Measurements from ENCODE around the gene LRRC8B.
"Not testable (repeated sequence)": the region's sequence is repeated elsewhere in the genome, so short reads cannot be mapped to it uniquely, and the experiment has no call there.

LRRC8B gene

DNA sequence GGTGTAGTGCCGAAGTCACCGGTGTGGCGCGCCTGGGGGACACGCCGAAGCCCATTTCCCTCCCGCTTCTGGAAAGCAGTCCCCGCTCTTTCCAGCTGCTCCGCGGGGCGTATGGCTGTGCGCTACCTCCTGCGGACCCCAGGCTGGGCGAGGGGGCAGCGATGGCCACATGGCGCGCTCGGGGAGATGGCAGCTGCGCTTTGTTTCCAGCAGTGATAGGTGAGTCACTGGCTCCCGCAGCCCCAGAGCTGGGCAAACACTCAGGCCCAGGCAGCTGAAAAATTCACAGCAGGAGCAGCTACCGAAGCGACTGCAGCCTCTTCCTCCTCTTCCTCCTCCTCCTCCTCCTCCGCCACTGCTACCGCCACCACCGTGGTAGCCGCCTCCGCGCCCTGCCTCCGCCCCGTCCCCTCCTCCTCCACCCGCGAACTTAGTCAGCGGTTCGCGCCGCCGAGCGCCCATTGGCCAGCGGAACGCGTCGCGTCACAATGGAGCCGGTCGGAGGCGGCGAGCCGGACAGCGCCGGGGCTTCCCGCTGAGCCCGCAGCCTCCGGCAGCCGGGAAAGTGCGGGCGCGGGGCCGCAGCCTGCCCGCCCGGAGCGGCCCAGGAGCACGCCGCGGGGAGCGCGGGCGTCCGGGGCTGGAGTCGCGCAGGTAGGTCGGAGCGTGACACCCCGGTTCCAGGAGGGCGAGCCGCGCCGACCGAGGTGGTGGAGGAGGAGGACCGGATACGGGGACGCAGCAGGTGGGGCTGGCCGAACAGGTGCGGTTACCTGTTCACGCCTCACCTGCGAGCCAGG lies at the start of gene LRRC8B:
TSS of gene LRRC8B (plus strand) at position 461 of the 800 bp plus-strand sequence. CDS start 57,822 bp downstream, outside the sequence.
- DNase-seq (ENCODE audit: low read depth in 2 of 2), result peak; percentile 87 to 88

DNA sequence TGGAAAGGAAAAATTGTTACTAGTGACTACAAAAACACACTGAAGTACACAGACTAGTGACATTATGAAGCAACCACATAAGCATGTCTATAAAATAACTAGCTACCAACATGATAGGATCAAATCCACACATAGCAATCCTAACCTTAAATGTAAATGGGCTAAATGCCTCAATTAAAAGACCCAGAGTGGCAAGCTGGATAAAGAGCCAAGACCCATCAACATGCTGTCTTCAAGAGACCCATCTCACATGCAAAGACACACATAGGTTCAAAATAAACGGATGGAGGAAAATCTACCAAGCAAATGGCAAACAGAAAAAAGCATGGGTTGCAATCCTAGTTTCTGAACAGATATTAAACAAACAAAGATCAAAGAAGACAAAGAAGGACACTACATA lies 49.4 kb upstream of the LRRC8B start:
- no peak for DNase-seq (ENCODE audit: low read depth in 2 of 2)

DNA sequence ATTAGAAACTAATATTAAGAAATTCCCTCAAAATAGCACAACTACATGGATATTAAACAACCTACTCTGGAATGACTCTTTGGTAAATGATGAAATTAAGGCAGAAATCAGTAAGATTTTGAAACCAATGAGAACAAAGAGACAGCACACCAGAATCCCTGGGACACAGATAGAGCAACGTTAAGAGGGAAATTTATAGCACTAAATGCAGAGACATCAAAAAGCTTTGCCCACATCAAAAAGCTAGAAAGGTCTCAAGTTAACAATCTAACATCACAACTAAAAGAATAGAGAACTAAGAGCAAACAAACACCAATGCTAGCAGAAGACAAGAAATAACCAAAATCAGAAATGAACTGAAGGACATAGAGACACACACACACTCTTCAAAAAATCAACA lies 48.6 kb upstream of the LRRC8B start:
- no peak for DNase-seq (ENCODE audit: low read depth in 2 of 2)

DNA sequence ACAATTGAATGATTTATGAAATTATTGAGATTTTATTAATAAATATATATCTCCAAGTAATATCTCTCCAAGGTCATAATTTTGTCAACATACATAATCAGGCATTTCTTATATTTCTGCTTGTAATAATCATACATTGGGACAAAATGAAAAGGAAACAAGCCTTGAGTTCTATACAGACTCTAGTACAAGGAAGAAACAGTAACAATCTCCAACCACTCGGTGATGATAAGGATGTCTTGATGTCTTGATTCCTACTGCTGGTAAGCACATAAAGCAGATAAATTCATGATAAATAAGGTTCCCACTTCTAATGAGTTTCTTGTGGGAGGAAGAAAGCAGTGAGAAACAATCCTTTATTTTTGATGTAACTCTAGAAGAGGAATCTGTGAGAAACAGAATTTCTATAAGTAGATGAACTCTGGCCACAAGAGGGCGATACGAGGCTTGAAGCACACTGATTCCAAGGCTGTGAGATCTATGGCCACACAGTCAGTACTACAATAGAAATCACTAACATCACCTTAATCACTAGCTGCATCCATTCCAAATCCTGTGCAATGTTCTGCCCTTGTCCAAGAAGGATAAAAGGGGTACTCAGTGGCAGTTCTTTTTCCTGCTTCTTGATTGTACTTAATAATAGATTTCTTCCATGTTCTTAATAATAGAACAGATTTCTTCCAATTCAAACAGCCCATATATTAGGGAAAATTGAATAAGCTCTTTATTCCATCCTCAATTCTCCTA lies 41.4 kb upstream of the LRRC8B start:
- peak in 1 of 2 donors; percentile 55 for DNase-seq (ENCODE audit: low read depth in 2 of 2)

DNA sequence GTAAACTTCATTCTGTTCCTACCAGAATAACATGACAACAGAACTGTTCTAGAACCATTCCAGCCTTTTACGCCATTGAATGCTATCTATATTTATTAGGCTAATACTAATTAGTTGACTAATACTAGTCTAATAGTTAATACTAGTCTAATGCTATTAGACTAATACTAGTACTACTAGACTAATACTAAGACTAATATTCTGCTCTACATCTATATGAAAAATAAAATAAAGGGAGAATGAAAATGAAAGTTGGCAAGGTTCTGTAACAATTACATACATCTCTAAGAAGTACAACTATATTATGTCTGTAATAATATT lies 40.9 kb upstream of the LRRC8B start:
- DNase-seq (ENCODE audit: low read depth in 2 of 2), result no peak

DNA sequence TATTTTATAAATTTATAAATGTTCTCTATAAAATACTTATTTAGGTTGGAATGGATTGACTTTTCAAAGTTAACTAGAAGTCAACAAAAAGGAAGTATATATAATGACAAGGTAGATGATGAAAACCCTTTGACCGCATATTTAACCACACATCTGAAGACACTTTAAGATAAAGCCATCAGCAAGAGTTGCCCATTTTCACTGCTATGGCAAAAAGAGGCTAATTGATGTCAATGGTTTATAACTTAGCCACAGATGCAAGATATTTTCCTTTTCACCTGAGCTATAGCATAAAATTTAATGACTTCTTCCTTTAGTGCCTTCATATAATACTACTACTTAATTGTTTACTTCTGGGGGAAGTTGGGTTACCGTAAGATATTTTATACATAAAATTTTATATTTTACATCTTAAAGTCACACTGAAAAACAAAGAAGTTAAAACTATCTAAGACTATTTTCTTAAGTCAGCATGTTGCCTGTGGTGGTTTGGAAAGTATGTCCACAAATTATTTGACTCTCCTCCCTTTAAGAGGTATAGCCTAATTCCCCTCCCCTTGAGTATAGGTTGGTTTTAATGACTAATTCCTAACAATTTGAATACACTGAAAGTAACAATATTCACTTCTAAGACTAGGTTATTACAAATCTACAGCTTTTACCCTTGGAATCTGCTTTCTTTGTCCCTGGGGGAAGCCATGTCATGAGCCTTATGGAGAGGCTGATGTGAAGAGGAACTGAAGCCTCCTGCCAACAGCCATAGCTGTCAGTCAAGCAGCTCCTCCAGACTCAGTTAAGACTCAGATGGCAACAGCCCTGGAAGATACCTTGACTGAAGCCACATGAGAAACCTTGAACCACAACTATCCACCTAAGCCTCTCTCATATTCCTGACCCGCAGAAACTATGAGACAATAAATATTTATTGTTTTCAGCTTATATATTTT lies 40.3 kb upstream of the LRRC8B start:
- DNase-seq (ENCODE audit: low read depth in 2 of 2), result no peak

DNA sequence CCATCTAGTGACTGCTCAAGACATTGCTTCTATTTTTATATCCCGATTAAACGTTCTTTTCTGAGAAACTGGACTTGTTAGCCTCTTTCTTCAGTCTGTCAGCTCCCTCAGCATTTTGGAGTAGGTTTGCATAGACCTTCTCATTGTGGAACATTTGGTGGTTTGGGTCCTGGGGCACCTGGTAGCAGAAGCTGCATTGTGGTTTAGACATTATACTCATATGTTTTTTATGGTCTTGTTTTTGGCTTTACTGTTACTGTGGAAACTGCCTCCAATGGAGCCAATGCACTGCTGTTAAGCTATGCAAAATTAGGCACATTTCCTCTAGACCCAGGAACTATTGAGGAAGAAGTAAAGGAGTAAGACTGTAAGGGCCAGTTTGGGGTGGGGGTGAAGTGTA lies 36.7 kb upstream of the LRRC8B start:
- no peak for DNase-seq (ENCODE audit: low read depth in 2 of 2)

DNA sequence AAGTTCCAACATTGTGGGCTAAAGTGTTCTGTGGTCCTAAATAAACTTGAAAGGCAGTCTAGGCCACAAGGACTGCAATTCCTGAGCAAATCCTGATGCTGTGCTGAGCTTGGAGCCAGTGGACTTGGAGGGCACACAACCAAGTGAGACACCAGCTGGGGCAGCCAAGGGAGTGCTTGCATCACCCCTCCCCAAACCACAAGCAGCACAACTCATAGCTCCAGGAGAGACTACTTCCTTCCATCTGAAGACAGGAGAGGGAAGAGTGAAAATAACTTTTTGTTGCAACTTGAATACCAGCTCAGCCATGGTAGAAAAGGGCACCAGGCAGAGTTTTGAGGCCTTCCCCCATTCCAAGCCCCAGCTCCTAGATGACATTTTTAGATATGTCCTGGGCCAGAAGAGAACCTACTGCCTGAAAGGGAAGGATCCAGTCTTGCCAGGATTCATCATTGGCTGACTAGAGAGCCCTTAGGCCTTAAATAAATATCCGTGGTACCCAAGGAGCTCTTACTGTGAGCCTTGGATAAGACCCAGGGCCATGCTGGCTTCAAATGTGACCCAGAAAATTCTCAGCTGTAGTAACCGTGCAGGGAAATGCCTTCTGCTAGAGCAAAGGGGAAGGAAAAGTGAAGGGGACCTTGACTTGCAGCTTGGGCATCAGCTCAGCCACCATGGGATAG lies 35.4 kb upstream of the LRRC8B start:
- no peak for DNase-seq (ENCODE audit: low read depth in 2 of 2)

DNA sequence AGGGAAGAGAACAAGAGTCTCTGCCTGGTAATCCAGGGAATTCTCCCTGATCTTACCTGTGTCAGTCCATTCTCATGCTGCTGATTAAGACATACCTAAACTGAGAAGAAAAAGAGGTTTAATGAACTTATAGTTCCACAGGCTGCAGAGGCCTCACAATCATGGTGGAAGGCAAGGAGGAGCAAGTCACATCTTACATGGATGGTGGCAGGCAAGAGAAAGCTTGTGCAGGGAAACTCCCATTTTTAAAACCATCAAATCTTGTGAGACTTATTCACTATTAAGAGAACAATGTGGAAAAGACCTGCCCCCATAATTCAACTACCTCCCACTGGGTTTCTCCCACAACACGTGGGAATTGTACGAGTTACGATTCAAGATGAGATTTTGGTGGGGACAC lies 34.2 kb upstream of the LRRC8B start:
- no peak for DNase-seq (ENCODE audit: low read depth in 2 of 2)

DNA sequence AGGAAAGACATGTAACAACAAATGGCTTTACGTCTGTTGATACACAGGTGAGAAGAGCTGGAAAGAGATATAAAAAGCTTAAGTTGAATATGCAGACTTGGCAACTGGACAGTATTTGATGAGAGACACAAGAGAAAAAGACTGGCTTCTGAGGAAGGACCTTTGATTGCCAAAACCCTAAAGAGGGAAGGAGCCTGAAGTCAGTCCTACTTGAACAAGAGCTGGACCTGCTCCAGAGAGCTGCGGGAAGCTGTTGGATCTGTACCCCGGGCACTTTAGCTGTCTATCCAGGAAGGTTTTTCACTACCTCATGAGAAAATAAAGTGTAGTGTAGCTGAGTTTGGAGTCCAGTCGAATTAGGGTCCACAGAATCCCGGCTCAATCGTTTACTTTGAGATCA lies 25.3 kb upstream of the LRRC8B start:
- no peak for DNase-seq (ENCODE audit: low read depth in 2 of 2)

DNA sequence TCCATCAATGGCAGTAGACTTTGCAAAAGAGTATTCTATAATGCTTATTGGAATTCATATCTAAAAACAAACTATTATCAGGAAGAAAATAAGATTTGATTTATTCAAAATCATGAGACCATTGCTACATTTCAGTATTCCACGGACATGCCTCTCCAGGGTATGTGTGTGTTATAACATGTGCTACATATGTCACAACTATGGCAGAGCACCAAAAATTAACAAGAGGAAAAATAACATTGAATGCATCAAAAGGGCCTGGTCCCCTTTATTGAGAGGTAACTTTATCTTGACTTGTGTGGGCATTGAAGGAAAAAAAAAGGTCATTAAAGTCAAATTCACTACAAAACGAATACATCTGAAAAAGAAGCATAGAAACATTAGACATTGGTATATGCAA lies 22.6 kb upstream of the LRRC8B start:
- no peak for DNase-seq (ENCODE audit: low read depth in 2 of 2)

DNA sequence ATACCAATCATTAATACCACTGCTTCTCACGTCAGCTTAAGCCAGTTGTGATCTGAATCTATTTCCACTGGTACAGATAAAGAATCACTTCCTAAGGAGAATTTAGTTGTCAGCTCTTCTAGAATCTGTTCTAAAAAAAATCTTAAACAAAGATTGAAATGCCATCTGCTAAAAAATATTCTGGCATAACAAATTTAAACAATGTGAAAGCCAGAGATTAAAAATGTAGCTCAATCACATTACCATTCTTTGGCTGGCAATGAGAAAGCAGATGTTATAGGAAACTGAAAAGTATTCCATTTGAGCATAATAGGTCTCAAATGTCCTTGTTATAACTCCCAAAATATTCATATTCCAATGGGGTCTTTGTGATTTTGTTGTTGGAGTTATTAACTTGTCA lies 21.7 kb upstream of the LRRC8B start:
- no peak for DNase-seq (ENCODE audit: low read depth in 2 of 2)

DNA sequence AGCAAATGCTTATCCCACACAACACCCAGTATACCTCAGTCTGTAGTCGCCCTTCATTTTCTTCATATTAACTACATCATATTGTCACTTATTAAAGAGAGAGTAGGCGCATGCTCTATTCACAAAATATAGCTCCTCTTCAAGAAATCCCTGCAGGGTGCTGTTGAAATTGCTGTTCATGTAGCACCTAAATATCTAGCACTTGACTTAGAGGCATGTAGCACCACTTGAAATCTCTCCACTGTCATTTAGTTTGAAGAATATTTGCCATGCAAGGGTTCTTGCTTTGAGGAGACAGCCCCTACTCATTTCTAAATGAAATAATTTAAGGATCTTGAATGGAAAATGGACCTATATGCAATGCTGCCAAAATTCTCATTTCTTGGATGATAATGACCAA lies 20.9 kb upstream of the LRRC8B start:
- no peak for DNase-seq (ENCODE audit: low read depth in 2 of 2)

DNA sequence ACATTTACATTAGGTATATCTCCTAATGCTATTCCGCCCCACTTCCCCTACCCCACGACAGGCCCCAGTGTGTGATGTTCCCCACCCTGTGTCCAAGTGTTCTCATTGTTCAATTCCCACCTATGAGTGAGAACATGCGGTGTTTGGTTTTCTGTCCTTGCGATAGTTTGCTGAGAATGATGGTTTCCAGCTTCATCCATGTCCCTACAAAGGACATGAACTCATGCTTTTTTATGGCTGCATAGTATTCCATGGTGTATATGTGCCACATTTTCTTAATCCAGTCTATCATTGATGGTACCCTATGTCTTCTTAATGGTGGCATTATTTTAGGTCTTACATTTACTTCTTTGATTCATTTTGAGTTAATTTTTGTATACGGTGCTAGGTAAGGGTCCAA lies 14.6 kb upstream of the LRRC8B start:
- not testable (repeated sequence) for DNase-seq (ENCODE audit: low read depth in 2 of 2)

DNA sequence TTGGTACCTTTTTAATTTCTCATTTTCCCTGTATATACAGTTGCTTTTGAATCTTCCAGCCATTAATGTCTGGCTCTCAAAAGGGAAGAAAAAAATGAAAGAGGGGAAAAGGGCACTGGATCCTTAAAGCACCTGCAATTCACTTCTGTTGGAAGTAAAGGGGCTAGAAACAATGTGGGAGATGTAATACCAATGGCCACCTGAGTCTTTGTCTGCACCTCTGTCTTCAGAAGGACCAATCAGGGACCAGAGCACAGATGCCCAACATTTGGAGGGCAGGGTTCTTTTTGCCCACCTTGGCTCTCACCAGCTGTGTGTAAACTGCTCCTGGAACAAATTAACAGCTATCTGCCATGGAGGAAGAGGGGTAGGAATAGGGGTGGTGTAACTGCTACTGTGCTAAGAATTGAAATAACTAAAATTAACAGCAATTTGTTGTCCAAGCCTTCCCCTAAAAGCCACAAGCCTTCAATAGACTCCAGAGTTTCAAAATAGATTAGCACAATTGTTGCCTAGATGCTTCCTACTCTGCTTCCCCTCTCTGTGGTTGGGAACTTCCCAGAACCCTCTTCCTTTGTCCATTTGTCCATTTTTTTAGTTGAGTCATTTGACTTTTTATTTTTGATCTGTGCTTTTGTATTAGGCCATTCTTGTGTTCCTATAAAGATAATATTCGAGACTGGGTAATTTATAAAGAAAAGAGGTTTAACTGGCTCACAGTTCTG lies 11.5 kb upstream of the LRRC8B start:
- no peak for DNase-seq (ENCODE audit: low read depth in 2 of 2)

DNA sequence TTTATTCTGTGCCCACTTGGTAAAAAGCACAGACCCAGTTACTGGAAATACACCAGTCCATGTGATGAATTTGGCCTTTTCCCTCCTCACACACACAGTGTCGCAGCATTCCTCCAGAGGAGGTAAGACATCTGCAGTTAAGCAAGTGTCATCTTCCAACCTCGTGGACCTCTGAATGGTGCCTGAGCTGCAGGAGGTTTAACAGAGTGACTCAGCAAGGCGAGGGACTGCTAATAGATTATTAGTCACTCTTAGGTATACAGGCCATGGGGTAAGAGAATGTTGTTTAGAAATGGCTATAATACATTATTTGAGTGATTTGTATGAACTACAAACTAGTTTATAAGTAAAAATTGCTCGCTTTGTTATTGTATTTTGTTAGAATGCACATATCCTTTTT lies 8.6 kb upstream of the LRRC8B start:
- DNase-seq (ENCODE audit: low read depth in 2 of 2), result no peak

DNA sequence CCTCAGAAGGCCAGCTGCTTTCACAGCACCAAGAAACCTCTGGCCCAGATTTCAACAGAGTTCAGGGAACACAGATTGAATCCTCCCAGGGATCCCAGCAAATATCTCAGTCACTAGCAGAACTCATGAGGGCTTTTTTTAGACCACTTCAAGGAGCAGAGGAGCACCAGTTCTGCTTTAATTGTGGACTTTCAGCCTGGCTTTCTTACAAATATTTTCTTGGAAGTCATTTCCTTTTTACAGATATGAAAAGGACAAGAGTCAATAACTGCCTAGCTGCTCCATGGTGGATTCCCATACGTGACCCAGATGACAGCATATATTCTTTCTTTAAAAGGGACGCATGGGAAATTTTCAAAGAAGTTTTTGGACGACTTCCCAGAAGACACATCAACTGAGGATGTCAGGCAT lies 6.4 kb upstream of the LRRC8B start:
- DNase-seq (ENCODE audit: low read depth in 2 of 2), result no peak

DNA sequence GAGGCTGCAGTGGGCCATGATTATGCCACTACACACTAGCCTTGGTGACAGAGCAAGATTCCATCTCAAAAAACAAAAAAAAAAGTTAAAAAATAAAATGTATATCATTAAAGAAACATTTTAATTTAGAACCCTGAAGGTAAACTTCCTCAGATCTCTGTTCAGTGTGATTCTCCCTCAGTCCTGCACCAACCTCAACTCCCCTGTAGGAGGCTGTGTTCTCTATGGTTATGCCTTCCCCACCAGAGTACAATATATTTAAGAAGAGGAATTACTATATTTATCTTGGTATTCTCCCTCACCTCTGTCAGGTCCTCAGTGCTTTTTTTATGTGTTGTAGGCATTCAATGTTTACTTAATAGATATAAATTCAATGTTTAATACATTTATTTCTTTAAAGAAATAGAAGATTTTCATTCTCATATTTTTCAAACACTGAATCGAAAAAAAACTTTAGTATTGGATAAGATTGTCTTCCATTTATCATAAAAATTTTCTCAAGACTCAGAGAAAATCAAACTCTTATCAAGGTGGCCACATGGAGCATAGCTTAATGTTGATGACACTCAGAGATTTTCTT lies 4.8 kb upstream of the LRRC8B start:
- no peak for DNase-seq (ENCODE audit: low read depth in 2 of 2)

DNA sequence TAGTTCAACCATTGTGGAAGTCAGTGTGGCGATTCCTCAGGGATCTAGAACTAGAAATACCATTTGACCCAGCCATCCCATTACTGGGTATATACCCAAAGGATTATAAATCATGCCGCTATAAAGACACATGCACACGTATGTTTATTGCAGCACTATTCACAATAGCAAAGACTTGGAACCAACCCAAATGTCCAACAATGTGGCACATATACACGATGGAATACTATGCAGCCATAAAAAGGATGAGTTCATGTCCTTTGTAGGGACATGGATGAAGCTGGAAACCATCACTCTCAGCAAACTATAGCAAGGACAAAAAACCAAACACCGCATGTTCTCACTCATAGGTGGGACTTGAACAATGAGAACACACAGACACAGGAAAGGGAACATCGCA lies 2.7 kb upstream of the LRRC8B start:
- DNase-seq (ENCODE audit: low read depth in 2 of 2), result not testable (repeated sequence)

DNA sequence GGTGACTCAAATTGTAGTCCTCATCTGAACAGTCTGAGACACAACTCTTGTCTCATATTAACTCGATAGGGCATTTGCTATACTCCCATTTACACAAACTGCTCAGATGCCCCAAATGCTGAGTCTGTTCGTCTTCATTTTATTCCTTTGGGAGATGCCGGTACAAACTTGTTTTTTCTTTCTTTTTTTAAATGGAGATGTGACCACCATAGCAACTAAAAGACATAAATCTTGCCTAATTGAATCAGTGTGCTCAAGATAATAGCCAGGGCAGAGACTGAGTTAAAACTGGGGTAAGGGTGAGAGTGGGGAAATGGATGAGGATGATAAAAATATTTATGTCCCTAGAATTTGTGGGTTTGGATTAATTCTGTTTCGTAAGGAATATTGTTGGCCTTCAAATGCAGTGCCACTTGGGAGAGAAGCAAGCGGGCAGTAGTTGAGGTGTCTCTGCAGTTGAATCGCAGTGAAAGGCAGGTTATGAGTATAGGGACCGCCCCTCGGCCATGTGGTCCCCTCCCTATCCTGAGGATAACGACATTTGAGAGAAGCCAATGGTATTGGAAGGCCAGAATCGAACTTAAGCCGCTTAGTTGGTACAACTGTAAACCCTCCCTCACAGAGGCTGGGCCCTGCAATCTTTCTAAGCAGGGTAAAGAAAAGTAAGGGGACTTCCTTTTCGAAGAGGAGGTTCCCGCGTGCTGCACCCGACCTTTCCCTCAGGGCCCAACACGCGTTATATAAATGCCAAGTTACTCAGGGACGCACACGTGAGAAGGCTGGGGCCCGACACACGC lies 859 bp upstream of the LRRC8B start:
- peak; percentile 46 to 64 for DNase-seq (ENCODE audit: low read depth in 2 of 2)

Measured in stimulated activated CD8-positive, alpha-beta memory T cell treated with anti-CD3 and anti-CD28 coated beads, Interleukin-15, amount 100 ng/mL, for 48 hours (primary cell).